ENCODE data around the gene PARG. TPM values are rescaled to one million over a fixed set of nuclear protein-coding genes. Genes with fewer than 3 reads are reported as not detected.

The PARG gene
- polyA plus RNA-seq, 1 experiment = 8.1 TPM

DNA sequence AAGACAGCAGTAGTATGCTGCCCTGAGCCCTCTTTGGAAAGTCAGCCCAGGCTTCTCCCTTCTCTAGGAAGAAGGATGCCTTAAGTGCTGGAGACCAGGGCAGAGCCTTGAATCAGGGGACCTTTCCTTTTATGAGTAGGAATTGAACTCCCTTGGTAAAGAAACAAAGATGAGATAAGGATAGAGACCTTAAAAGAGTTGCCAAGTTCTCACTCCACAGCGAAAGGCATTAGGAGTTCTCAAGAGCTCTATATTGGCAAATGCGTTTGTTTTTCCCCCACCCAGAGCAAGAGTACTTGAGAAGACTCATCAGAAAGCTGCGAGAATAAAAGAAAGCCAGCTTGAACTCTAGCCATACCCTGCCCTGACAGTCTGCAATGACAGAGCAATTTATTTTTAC is 106.9 kb downstream of the PARG start:
- POLR2A ChIA-PET = no interaction called here
- CTCF ChIA-PET = no interaction called here
- Histone ChIP-seq H3K27me3 (ENCODE audit: control insufficient read depth, insufficient read depth, low read length) (no peaks in the 10 kb centered on the region), H3K36me3 (ENCODE audit: control insufficient read depth, insufficient read depth, low read length) (no peaks in the 10 kb centered on the region), H3K4me3 (ENCODE audit: low read depth, low read length) (no peak overlapping the region)
- no peak for DNase-seq (ENCODE audit: low read depth)
- TF ChIP-seq, protein P1, sequence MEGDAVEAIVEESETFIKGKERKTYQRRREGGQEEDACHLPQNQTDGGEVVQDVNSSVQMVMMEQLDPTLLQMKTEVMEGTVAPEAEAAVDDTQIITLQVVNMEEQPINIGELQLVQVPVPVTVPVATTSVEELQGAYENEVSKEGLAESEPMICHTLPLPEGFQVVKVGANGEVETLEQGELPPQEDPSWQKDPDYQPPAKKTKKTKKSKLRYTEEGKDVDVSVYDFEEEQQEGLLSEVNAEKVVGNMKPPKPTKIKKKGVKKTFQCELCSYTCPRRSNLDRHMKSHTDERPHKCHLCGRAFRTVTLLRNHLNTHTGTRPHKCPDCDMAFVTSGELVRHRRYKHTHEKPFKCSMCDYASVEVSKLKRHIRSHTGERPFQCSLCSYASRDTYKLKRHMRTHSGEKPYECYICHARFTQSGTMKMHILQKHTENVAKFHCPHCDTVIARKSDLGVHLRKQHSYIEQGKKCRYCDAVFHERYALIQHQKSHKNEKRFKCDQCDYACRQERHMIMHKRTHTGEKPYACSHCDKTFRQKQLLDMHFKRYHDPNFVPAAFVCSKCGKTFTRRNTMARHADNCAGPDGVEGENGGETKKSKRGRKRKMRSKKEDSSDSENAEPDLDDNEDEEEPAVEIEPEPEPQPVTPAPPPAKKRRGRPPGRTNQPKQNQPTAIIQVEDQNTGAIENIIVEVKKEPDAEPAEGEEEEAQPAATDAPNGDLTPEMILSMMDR (IDR thresholded peaks at IDR 0.05; ENCODE audit: insufficient read depth, low read depth, low read length) = no peak

DNA sequence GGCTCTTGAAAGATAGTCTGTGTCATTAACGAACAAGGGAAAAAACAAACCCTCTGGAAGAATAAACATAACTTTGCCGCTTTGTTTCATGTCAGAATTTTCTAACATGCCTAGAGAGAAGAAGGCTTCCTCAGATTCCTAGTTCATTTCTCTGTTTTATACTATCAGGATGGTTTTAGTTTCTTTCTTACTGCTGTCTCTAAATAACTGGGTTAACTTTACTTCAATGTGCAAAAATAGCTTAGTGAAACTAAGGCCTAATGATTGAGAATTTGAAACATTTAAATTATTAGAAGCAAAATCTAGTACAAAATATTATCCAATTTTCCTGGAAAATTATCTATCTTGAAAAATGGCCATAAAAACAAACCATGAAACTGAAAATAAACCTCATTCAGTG is 107.6 kb downstream of the PARG start:
- TF ChIP-seq, protein P1 (IDR thresholded peaks at IDR 0.05; ENCODE audit: insufficient read depth, low read depth, low read length) = no peak
- Histone ChIP-seq H3K36me3 (ENCODE audit: control insufficient read depth, insufficient read depth, low read length) (no peaks in the 10 kb centered on the region), H3K4me3 (ENCODE audit: low read depth, low read length) (no peak overlapping the region), H3K27me3 (ENCODE audit: control insufficient read depth, insufficient read depth, low read length) (no peaks in the 10 kb centered on the region)
- ChIA-PET POLR2A (no interaction called here), CTCF (no interaction called here)
- no peak for DNase-seq (ENCODE audit: low read depth)

DNA sequence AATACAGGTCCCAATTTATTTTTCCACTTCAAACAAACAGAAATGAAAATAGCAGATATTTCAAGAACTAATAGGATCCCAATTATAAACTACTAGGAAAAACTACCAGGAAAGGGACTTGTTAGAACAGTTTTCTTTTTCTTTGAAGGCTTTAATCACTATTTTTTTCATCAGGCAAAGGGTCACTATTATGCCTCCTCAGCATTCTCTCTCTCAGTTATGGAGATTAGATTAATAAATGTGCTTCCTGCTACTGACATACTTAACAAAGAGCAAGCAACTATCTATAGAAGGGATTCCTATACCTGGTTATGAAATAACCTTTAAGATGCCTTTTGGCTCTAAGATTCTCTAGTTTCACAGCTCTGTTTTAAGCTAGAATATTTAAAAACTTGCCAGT is 108.7 kb downstream of the PARG start:
- TF ChIP-seq, protein P1 (IDR thresholded peaks at IDR 0.05; ENCODE audit: insufficient read depth, low read depth, low read length) = no peak
- no peak for DNase-seq (ENCODE audit: low read depth)
- Histone ChIP-seq H3K36me3 (ENCODE audit: control insufficient read depth, insufficient read depth, low read length) (no peaks in the 10 kb centered on the region), H3K27me3 (ENCODE audit: control insufficient read depth, insufficient read depth, low read length) (no peaks in the 10 kb centered on the region), H3K4me3 (ENCODE audit: low read depth, low read length) (no peak overlapping the region)
- CTCF ChIA-PET = no interaction called here
- POLR2A ChIA-PET = no interaction called here

DNA sequence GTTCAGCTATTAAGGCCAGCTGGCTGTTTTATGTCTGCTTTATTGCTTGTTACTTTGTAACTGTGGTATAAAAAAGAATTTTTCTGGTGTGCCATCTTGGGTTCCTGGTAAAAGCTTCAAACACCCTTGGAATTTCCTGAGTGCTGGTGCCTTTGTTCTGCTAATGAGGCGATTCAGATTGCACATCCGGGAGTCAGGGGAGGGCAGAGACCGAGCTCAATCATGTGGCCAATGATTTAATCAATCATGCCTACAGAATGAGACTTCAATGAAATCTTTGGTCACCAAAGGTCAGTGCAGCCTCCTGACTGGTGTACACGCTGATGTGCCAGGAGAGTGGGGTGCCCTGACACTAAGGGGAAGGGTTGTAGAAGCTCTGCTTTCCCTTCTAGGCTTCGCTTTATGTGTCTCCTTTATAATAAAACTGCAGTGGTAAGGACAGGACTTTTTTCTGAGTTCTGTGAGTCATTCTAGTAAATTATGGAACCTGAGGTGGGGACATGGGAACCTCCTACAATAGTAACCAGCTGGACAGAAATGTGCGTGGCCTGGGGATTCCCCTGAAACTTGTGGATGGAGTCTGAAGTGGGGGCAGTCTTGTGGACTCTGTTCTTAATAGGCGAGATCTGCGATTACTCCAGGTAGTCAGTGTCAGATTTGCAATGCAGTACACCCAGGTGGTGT is 110.3 kb downstream of the PARG start:
- H3K27me3 ChIP-seq (ENCODE audit: control insufficient read depth, insufficient read depth, low read length) = no peaks in the 10 kb centered on the region
- ChIA-PET POLR2A (no interaction called here), CTCF (no interaction called here)
- TF ChIP-seq, protein P1 (IDR thresholded peaks at IDR 0.05; ENCODE audit: insufficient read depth, low read depth, low read length) = no peak
- peak; percentile 9 for DNase-seq (ENCODE audit: low read depth)
- no peak overlapping the region for H3K4me3 ChIP-seq (ENCODE audit: low read depth, low read length)
- H3K36me3 ChIP-seq (ENCODE audit: control insufficient read depth, insufficient read depth, low read length) = no peaks in the 10 kb centered on the region

DNA sequence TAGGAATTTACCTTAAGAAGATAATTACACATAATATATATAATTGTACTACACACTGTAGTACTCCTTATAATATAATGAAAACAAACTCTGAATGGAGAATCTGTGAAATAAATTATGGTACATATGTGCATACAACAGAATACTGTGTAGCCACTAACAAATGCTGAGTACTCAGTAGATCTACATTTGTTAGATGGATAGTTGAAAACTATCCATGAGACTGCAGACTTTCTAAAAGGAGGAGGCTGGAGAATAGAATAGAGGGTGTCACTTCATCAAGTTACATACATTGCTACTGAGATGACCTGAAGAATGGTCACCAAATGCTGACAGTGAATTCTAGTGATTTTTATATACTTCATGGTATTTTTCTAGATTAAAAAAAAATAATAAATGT is 111.0 kb downstream of the PARG start:
- Histone ChIP-seq H3K4me3 (ENCODE audit: low read depth, low read length) (no peak overlapping the region), H3K36me3 (ENCODE audit: control insufficient read depth, insufficient read depth, low read length) (no peaks in the 10 kb centered on the region), H3K27me3 (ENCODE audit: control insufficient read depth, insufficient read depth, low read length) (no peaks in the 10 kb centered on the region)
- DNase-seq (ENCODE audit: low read depth) = no peak
- TF ChIP-seq, protein P1 (IDR thresholded peaks at IDR 0.05; ENCODE audit: insufficient read depth, low read depth, low read length) = no peak
- ChIA-PET POLR2A (no interaction called here), CTCF (no interaction called here)
